Measurements from ENCODE around the gene TET2. TPM values are rescaled to one million over a fixed set of nuclear protein-coding genes. Genes with fewer than 3 reads are reported as not detected.

Gene TET2
- polyA plus RNA-seq, 3 donors, result 22.6 to 47.1 (median 42.5) TPM

GRCh38 chr4:105192474-105192873 lies 45.8 kb downstream of the TET2 start:
- intact Hi-C loops (cut with micrococcal nuclease), result loop anchor here (5.0 to 10.0 kb wide), 2 partner anchors 48 to 280 kb away; partner anchors contain the start of genes PPA2 (in 1 of the 2) and TET2 (in 1 of the 2)
- Mint-ChIP-seq H3K4me3 (no peak overlapping the region), H3K36me3 (peaks cover 40 to 54% of the 10 kb centered on the region in 2 donors), H3K4me1 (peaks cover 74% of the 10 kb centered on the region), H3K9me3 (peaks cover 0 to 2% (median 0%) of the 10 kb centered on the region in 7 donors), H3K27me3 (ENCODE audit: low read depth in 3 of 3) (no peaks in the 10 kb centered on the region), H3K27ac (peak overlapping the region in 5 of 7 donors; percentile 18 to 68 (median 35))
- H3K4me1 ChIP-seq (ENCODE audit: control insufficient read depth in 1 of 2, insufficient read depth in 2 of 2, low read length in 2 of 2), result peaks cover 50 to 64% of the 10 kb centered on the region in 2 donors
- no peak overlapping the region for H3K4me2 ChIP-seq (replicated peaks; ENCODE audit: extremely low read depth, low read length, poor library complexity, severe bottlenecking)
- H3K27me3 ChIP-seq (ENCODE audit: control insufficient read depth in 2 of 2, insufficient read depth in 2 of 2, low read length in 2 of 2), result no peaks in the 10 kb centered on the region
- H3K79me2 ChIP-seq (ENCODE audit: insufficient read depth, low read length), result peaks cover 93% of the 10 kb centered on the region
- no peaks in the 10 kb centered on the region for H3K9me3 ChIP-seq (replicated peaks in 1 of 2; ENCODE audit: control insufficient read depth in 1 of 2, insufficient read depth in 1 of 2, low read length in 2 of 2)
- no peak overlapping the region for H2AFZ ChIP-seq (ENCODE audit: insufficient read depth, low read depth, low read length, poor library complexity, severe bottlenecking)
- H4K20me1 ChIP-seq (ENCODE audit: insufficient read depth, low read length), result peaks cover 97% of the 10 kb centered on the region
- no peak overlapping the region for H3K9ac ChIP-seq (ENCODE audit: insufficient read depth, low read length, poor library complexity, severe bottlenecking)
- peak overlapping the region in 1 of 2 donors; percentile 78 for H3K27ac ChIP-seq (ENCODE audit: low read depth in 1 of 2, low read length in 2 of 2)
- DNase-seq, result no peak
- TF ChIP-seq CTCF (IDR thresholded peaks at IDR 0.05), result no peak
- peaks cover 30 to 53% of the 10 kb centered on the region in 2 donors for H3K36me3 ChIP-seq (replicated peaks in 1 of 2; ENCODE audit: control insufficient read depth in 1 of 2, insufficient read depth in 2 of 2, low read length in 2 of 2)
- H3K4me3 ChIP-seq (replicated peaks in 1 of 3; ENCODE audit: low read depth in 2 of 3, low read length in 3 of 3), result no peak overlapping the region

- peaks cover 93% of the 10 kb centered on the region for H3K79me2 ChIP-seq (ENCODE audit: insufficient read depth, low read length)
- peaks cover 75% of the 10 kb centered on the region for H3K4me1 Mint-ChIP-seq
These were observed 46.2 kb downstream of the TET2 start for GRCh38 chr4:105192910-105193309.

More at GRCh38 chr4:105192910-105193309, 46.2 kb downstream of the TET2 start:
- no peaks in the 10 kb centered on the region for H3K27me3 Mint-ChIP-seq (ENCODE audit: low read depth in 3 of 3)
- peaks cover 54 to 68% of the 10 kb centered on the region in 2 donors for H3K4me1 ChIP-seq (ENCODE audit: control insufficient read depth in 1 of 2, insufficient read depth in 2 of 2, low read length in 2 of 2)
- H3K36me3 ChIP-seq (replicated peaks in 1 of 2; ENCODE audit: control insufficient read depth in 1 of 2, insufficient read depth in 2 of 2, low read length in 2 of 2), result peaks cover 30 to 53% of the 10 kb centered on the region in 2 donors
- H3K4me3 Mint-ChIP-seq, result no peak overlapping the region
- TF ChIP-seq CTCF (IDR thresholded peaks at IDR 0.05), result no peak
- H2AFZ ChIP-seq (ENCODE audit: insufficient read depth, low read depth, low read length, poor library complexity, severe bottlenecking), result no peak overlapping the region
- H3K27ac Mint-ChIP-seq, result peak overlapping the region; percentile 32 to 84 (median 68)
- intact Hi-C loops (cut with micrococcal nuclease), result loop anchor here (5.0 to 10.0 kb wide), 2 partner anchors 48 to 279 kb away; partner anchors contain the start of genes PPA2 (in 1 of the 2) and TET2 (in 1 of the 2)
- no peak for DNase-seq
- WGBS (ENCODE audit: insufficient coverage), result 100% methylated on average over 1 of the region's 1 CpG
- H3K9me3 ChIP-seq (replicated peaks in 1 of 2; ENCODE audit: control insufficient read depth in 1 of 2, insufficient read depth in 1 of 2, low read length in 2 of 2), result no peaks in the 10 kb centered on the region
- H3K9me3 Mint-ChIP-seq, result peaks cover 0 to 2% (median 0%) of the 10 kb centered on the region in 7 donors
- H3K4me3 ChIP-seq (replicated peaks in 1 of 3; ENCODE audit: low read depth in 2 of 3, low read length in 3 of 3), result no peak overlapping the region
- H3K27ac ChIP-seq (ENCODE audit: low read depth in 1 of 2, low read length in 2 of 2), result peak overlapping the region in 1 of 2 donors; percentile 65
- H3K36me3 Mint-ChIP-seq, result peaks cover 38 to 51% of the 10 kb centered on the region in 2 donors
- H3K4me2 ChIP-seq (replicated peaks; ENCODE audit: extremely low read depth, low read length, poor library complexity, severe bottlenecking), result no peak overlapping the region
- H3K27me3 ChIP-seq (ENCODE audit: control insufficient read depth in 2 of 2, insufficient read depth in 2 of 2, low read length in 2 of 2), result no peaks in the 10 kb centered on the region
- no peak overlapping the region for H3K9ac ChIP-seq (ENCODE audit: insufficient read depth, low read length, poor library complexity, severe bottlenecking)
- peaks cover 97% of the 10 kb centered on the region for H4K20me1 ChIP-seq (ENCODE audit: insufficient read depth, low read length)

Data from CD14-positive monocyte (primary cell).